ENCODE measurements around the gene EHBP1. TPM values are rescaled to one million over a fixed set of nuclear protein-coding genes. Genes with fewer than 3 reads are reported as not detected.
A peak's percentile ranks its signal among the peaks of the same experiment; 100 is the strongest.

EHBP1 gene
- polyA plus RNA-seq, 1 of the 3 experiments (the other 2 are of a cell fraction) = 62.7 TPM

DNA sequence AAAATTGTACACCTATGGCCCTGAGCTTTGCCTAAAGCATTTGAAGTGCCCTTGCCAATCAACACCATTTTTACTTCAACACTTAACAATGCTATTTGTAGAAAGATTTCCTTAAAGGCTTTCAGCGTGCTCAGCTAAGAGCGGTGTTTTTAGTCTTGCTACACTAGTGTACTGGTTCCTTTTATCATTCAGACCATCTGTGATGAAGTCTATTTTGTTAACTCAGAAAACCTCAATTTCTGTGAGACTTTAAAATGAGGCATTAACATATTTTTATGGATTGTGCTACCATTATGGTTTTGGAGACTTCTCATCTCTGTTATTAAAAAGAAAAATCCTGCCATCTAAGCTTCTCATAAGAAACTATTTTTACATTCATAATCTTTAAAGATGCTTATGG lies 46.6 kb upstream of the EHBP1 start:
- TF ChIP-seq, protein P1, sequence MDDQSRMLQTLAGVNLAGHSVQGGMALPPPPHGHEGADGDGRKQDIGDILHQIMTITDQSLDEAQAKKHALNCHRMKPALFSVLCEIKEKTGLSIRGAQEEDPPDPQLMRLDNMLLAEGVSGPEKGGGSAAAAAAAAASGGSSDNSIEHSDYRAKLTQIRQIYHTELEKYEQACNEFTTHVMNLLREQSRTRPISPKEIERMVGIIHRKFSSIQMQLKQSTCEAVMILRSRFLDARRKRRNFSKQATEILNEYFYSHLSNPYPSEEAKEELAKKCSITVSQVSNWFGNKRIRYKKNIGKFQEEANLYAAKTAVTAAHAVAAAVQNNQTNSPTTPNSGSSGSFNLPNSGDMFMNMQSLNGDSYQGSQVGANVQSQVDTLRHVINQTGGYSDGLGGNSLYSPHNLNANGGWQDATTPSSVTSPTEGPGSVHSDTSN (IDR thresholded peaks at IDR 0.05) = no peak
- TF ChIP-seq TEAD4 (IDR thresholded peaks at IDR 0.05; ENCODE audit: borderline replicate concordance, insufficient read depth) = no peak
- TF ChIP-seq, protein P2, sequence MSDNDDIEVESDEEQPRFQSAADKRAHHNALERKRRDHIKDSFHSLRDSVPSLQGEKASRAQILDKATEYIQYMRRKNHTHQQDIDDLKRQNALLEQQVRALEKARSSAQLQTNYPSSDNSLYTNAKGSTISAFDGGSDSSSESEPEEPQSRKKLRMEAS (IDR thresholded peaks at IDR 0.05; ENCODE audit: low read depth) = no peak
- TF ChIP-seq YY1 (IDR thresholded peaks at IDR 0.05; ENCODE audit: low read depth) = no peak
- no peak for TF ChIP-seq NFIC (IDR thresholded peaks at IDR 0.05; ENCODE audit: borderline replicate concordance)
- no peak for TF ChIP-seq RCOR1 (IDR thresholded peaks at IDR 0.05; ENCODE audit: low read length)
- TF ChIP-seq EZH2phosphoT487 (IDR thresholded peaks at IDR 0.05; ENCODE audit: borderline replicate concordance, low read depth) = no peak
- TF ChIP-seq EP300 (IDR thresholded peaks at IDR 0.05; ENCODE audit: borderline replicate concordance in 1 of 2, low read depth in 1 of 2, low read length in 1 of 2) = no peak
- TF ChIP-seq, protein P3, sequence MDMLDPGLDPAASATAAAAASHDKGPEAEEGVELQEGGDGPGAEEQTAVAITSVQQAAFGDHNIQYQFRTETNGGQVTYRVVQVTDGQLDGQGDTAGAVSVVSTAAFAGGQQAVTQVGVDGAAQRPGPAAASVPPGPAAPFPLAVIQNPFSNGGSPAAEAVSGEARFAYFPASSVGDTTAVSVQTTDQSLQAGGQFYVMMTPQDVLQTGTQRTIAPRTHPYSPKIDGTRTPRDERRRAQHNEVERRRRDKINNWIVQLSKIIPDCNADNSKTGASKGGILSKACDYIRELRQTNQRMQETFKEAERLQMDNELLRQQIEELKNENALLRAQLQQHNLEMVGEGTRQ (IDR thresholded peaks at IDR 0.05; ENCODE audit: borderline replicate concordance, low read depth, low read length) = no peak
- no peak for TF ChIP-seq RAD21 (IDR thresholded peaks at IDR 0.05; ENCODE audit: low read length)
- TF ChIP-seq GATA2 (CRISPR knock-in tag; IDR thresholded peaks at IDR 0.05) = no peak
- TF ChIP-seq, protein P4, sequence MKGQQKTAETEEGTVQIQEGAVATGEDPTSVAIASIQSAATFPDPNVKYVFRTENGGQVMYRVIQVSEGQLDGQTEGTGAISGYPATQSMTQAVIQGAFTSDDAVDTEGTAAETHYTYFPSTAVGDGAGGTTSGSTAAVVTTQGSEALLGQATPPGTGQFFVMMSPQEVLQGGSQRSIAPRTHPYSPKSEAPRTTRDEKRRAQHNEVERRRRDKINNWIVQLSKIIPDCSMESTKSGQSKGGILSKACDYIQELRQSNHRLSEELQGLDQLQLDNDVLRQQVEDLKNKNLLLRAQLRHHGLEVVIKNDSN (IDR thresholded peaks at IDR 0.05; ENCODE audit: borderline replicate concordance, low read depth) = no peak
- Histone ChIP-seq H3K9ac (no peak overlapping the region), H3K9me3 (no peaks in the 10 kb centered on the region), H2AFZ (ENCODE audit: low read depth) (no peak overlapping the region), H3K27ac (ENCODE audit: low read depth in 2 of 2, low read length in 1 of 2) (no peak overlapping the region; a peak in 1 of 4 replicates), H3K9me2 (no peaks in the 10 kb centered on the region), H4K20me1 (ENCODE audit: insufficient read depth) (no peaks in the 10 kb centered on the region), H3K4me1 (ENCODE audit: control insufficient read depth in 1 of 2, insufficient read depth in 2 of 2, low read depth in 1 of 2, low read length in 1 of 2) (peaks cover 19 to 23% of the 10 kb centered on the region in 2 experiments), H3K79me2 (ENCODE audit: insufficient read depth) (no peaks in the 10 kb centered on the region), H3K4me3 (ENCODE audit: low read depth in 2 of 2, low read length in 1 of 2) (no peak overlapping the region), H3F3A (replicated peaks; ENCODE audit: insufficient read depth) (no peaks in the 10 kb centered on the region), H3K36me3 (replicated peaks in 1 of 2; ENCODE audit: control insufficient read depth in 1 of 2, insufficient read depth in 2 of 2, low read length in 1 of 2) (no peaks in the 10 kb centered on the region), H3K27me3 (ENCODE audit: insufficient read depth) (no peaks in the 10 kb centered on the region), H3K4me2 (no peak overlapping the region)
- CTCF ChIA-PET = interaction anchor here (1.5 kb wide), 1 partner anchor 116 kb away, joined by 4 read pairs; no protein-coding TSS in a partner anchor
- no peak for DNase-seq
- POLR2A ChIA-PET = no interaction called here
- 95% methylated on average over 2 of the region's 2 CpGs for WGBS (ENCODE audit: low lambda C conversion rate)

DNA sequence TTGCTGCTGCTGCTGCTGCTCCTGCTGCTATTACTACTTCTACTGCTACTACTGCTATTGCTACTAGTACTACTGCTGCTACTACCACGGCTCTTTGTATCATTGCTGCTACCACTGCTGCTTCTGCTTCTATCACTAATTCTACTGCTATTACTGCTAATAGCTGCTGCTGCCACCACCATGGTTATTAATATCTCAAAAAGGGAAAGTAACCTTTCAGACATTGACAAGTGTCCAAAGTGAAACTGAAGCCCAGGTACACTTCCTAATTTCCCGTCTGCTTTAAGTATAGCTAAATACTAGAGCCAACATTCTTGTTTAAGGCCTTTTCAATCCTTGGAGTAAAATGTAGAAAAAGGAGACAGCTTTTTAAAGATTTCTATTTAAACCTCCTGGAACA lies 45.4 kb upstream of the EHBP1 start:
- Histone ChIP-seq H3K9me3 (no peaks in the 10 kb centered on the region), H3K36me3 (replicated peaks in 1 of 2; ENCODE audit: control insufficient read depth in 1 of 2, insufficient read depth in 2 of 2, low read length in 1 of 2) (no peaks in the 10 kb centered on the region), H3K27me3 (ENCODE audit: insufficient read depth) (no peaks in the 10 kb centered on the region), H3K4me3 (ENCODE audit: low read depth in 2 of 2, low read length in 1 of 2) (no peak overlapping the region), H3K79me2 (ENCODE audit: insufficient read depth) (no peaks in the 10 kb centered on the region), H3K4me2 (peak overlapping the region; percentile 24), H2AFZ (ENCODE audit: low read depth) (peak overlapping the region; percentile 39; the same call in 1 of the 2 replicates), H4K20me1 (ENCODE audit: insufficient read depth) (no peaks in the 10 kb centered on the region), H3K9me2 (no peaks in the 10 kb centered on the region), H3K4me1 (ENCODE audit: control insufficient read depth in 1 of 2, insufficient read depth in 2 of 2, low read depth in 1 of 2, low read length in 1 of 2) (peaks cover 26 to 27% of the 10 kb centered on the region in 2 experiments), H3F3A (replicated peaks; ENCODE audit: insufficient read depth) (no peaks in the 10 kb centered on the region), H3K9ac (no peak overlapping the region; the same call in 1 of the 2 replicates), H3K27ac (ENCODE audit: low read depth in 2 of 2, low read length in 1 of 2) (peak overlapping the region; percentile 54 to 74; a peak in 3 of 4 replicates)
- POLR2A ChIA-PET = no interaction called here
- CTCF ChIA-PET = interaction anchor here (1.1 kb wide), 1 partner anchor 204 kb away, joined by 5 read pairs; no protein-coding TSS in a partner anchor
- DNase-seq = no peak
- WGBS (ENCODE audit: low lambda C conversion rate) = 89% methylated on average over 2 of the region's 2 CpGs
- TF ChIP-seq CHD2 (IDR thresholded peaks at IDR 0.05; ENCODE audit: low read length, partially characterized antibody) (no peak), GATA2 (CRISPR knock-in tag; IDR thresholded peaks at IDR 0.05) (no peak), RCOR1 (IDR thresholded peaks at IDR 0.05; ENCODE audit: low read length) (no peak), NFIC (IDR thresholded peaks at IDR 0.05; ENCODE audit: borderline replicate concordance) (no peak), FOSL2 (IDR thresholded peaks at IDR 0.05; ENCODE audit: borderline replicate concordance, low read depth) (no peak), EZH2phosphoT487 (IDR thresholded peaks at IDR 0.05; ENCODE audit: borderline replicate concordance, low read depth) (no peak), TCF12 (IDR thresholded peaks at IDR 0.05) (no peak), FOXJ3 (CRISPR knock-in tag; IDR thresholded peaks at IDR 0.05) (no peak), NRF1 (IDR thresholded peaks at IDR 0.05; ENCODE audit: low read depth, low read length) (no peak), TEAD4 (IDR thresholded peaks at IDR 0.05; ENCODE audit: borderline replicate concordance, insufficient read depth) (no peak)
- TF ChIP-seq, protein P5, sequence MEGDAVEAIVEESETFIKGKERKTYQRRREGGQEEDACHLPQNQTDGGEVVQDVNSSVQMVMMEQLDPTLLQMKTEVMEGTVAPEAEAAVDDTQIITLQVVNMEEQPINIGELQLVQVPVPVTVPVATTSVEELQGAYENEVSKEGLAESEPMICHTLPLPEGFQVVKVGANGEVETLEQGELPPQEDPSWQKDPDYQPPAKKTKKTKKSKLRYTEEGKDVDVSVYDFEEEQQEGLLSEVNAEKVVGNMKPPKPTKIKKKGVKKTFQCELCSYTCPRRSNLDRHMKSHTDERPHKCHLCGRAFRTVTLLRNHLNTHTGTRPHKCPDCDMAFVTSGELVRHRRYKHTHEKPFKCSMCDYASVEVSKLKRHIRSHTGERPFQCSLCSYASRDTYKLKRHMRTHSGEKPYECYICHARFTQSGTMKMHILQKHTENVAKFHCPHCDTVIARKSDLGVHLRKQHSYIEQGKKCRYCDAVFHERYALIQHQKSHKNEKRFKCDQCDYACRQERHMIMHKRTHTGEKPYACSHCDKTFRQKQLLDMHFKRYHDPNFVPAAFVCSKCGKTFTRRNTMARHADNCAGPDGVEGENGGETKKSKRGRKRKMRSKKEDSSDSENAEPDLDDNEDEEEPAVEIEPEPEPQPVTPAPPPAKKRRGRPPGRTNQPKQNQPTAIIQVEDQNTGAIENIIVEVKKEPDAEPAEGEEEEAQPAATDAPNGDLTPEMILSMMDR (IDR thresholded peaks at IDR 0.05) = no peak
- TF ChIP-seq, protein P6, sequence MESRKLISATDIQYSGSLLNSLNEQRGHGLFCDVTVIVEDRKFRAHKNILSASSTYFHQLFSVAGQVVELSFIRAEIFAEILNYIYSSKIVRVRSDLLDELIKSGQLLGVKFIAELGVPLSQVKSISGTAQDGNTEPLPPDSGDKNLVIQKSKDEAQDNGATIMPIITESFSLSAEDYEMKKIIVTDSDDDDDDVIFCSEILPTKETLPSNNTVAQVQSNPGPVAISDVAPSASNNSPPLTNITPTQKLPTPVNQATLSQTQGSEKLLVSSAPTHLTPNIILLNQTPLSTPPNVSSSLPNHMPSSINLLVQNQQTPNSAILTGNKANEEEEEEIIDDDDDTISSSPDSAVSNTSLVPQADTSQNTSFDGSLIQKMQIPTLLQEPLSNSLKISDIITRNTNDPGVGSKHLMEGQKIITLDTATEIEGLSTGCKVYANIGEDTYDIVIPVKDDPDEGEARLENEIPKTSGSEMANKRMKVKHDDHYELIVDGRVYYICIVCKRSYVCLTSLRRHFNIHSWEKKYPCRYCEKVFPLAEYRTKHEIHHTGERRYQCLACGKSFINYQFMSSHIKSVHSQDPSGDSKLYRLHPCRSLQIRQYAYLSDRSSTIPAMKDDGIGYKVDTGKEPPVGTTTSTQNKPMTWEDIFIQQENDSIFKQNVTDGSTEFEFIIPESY (IDR thresholded peaks at IDR 0.05; ENCODE audit: borderline replicate concordance, low read depth) = no peak
- TF ChIP-seq, protein P4 (IDR thresholded peaks at IDR 0.05; ENCODE audit: borderline replicate concordance, low read depth) = no peak
